Subcutaneous abdominal adipose tissue (tissue), 5 donors: ENCODE data around the gene RASIP1.

Experiments used
- H3K27ac ChIP-seq: one replicate; pipeline ENCODE4 v1.7.0; 2013; ENCODE audit warnings: low read depth, mild to moderate bottlenecking, inconsistent platforms, low read length, moderate library complexity
- H3K27me3 ChIP-seq, 5 donors: one replicate each; pipeline ENCODE4 v1.7.0; 2013; ENCODE audit warnings: low read length in 5 of 5, inconsistent platforms in 1 of 5; ENCODE audit not compliant: control insufficient read depth in 5 of 5, insufficient read depth in 4 of 5
- H3K36me3 ChIP-seq, 5 donors: one replicate each; pipeline ENCODE4 v1.7.0; 2013; ENCODE audit warnings: low read length in 5 of 5; ENCODE audit not compliant: control insufficient read depth in 5 of 5, insufficient read depth in 5 of 5
- H3K4me1 ChIP-seq, 5 donors: one replicate each; pipeline ENCODE4 v1.7.0; 2013; ENCODE audit warnings: low read length in 5 of 5, mild to moderate bottlenecking in 3 of 5, moderate library complexity in 1 of 5; ENCODE audit not compliant: control insufficient read depth in 5 of 5, insufficient read depth in 5 of 5
- H3K4me3 ChIP-seq, 5 donors: one replicate each; pipeline ENCODE4 v1.7.0; 2013; ENCODE audit warnings: low read length in 5 of 5, low read depth in 1 of 5
- H3K9ac ChIP-seq, 5 donors: one replicate each; pipeline ENCODE4 v1.7.0; 2013; ENCODE audit warnings: low read length in 5 of 5, mild to moderate bottlenecking in 4 of 5, moderate library complexity in 3 of 5
- H3K9me3 ChIP-seq, 5 donors: one replicate each; pipeline ENCODE4 v1.7.0; 2013; ENCODE audit warnings: low read length in 5 of 5; ENCODE audit not compliant: control insufficient read depth in 5 of 5
- donor health status: healthy.
- donor health status: healthy.
- donor health status: healthy.
- donor health status: healthy.
- donor health status: healthy.

Gene RASIP1

GRCh38 chr19:48746738-48747575, 6.5 kb upstream of the RASIP1 start, which contains the start of gene IZUMO1:
Gene IZUMO1 (minus strand): TSS chr19:48746909. CDS start chr19:48745859, 1,050 bp downstream.
- Histone ChIP-seq H3K4me1 (peaks cover 0 to 33% (median 4%) of the 10 kb centered on the region in 5 donors), H3K9ac (peak within 1 kb of the TSS in 2 of 5 donors; percentile 35), H3K27me3 (peaks cover 9 to 20% (median 12%) of the 10 kb centered on the region in 5 donors), H3K36me3 (peaks cover 0 to 10% (median 5%) of the 10 kb centered on the region in 5 donors), H3K9me3 (peaks cover 0 to 3% (median 0%) of the 10 kb centered on the region in 5 donors), H3K4me3 (peak within 1 kb of the TSS in 4 of 5 donors; percentile 11 to 64 (median 50)), H3K27ac (peak within 1 kb of the TSS; percentile 74)

GRCh38 chr19:48746110-48746509, 5.7 kb upstream of the RASIP1 start:
- H3K9ac ChIP-seq, result no peak overlapping the region
- H3K4me3 ChIP-seq, result peak overlapping the region in 1 of 5 donors; percentile 49
- H3K4me1 ChIP-seq, result peaks cover 0 to 35% (median 7%) of the 10 kb centered on the region in 5 donors
- peaks cover 6 to 17% (median 9%) of the 10 kb centered on the region in 5 donors for H3K27me3 ChIP-seq
- peaks cover 0 to 3% (median 0%) of the 10 kb centered on the region in 5 donors for H3K9me3 ChIP-seq
- peaks cover 0 to 10% (median 5%) of the 10 kb centered on the region in 5 donors for H3K36me3 ChIP-seq
- H3K27ac ChIP-seq, result peak overlapping the region; percentile 74

GRCh38 chr19:48745208-48745995, 5.0 kb upstream of the RASIP1 start:
- no peak overlapping the region for H3K4me3 ChIP-seq
- no peak overlapping the region for H3K9ac ChIP-seq

GRCh38 chr19:48742096-48742495, 1.7 kb upstream of the RASIP1 start:
- Histone ChIP-seq H3K9ac (no peak overlapping the region), H3K27ac (peak overlapping the region; percentile 79), H3K9me3 (peaks cover 0 to 3% (median 0%) of the 10 kb centered on the region in 5 donors), H3K36me3 (no peaks in the 10 kb centered on the region), H3K4me3 (no peak overlapping the region), H3K4me1 (peaks cover 2 to 47% (median 20%) of the 10 kb centered on the region in 5 donors), H3K27me3 (peaks cover 0 to 15% (median 7%) of the 10 kb centered on the region in 5 donors)

More at GRCh38 chr19:48745208-48745995, 5.0 kb upstream of the RASIP1 start:
- H3K9me3 ChIP-seq, result peaks cover 0 to 3% (median 0%) of the 10 kb centered on the region in 5 donors
- H3K27me3 ChIP-seq, result peaks cover 2 to 15% (median 5%) of the 10 kb centered on the region in 5 donors
- H3K4me1 ChIP-seq, result peaks cover 0 to 33% (median 10%) of the 10 kb centered on the region in 5 donors
- peaks cover 0 to 7% (median 3%) of the 10 kb centered on the region in 5 donors for H3K36me3 ChIP-seq
- H3K27ac ChIP-seq, result no peak overlapping the region

GRCh38 chr19:48741129-48741999, 954 bp upstream of the RASIP1 start:
- Histone ChIP-seq H3K9ac (peak overlapping the region in 3 of 5 donors; percentile 6 to 86 (median 55)), H3K36me3 (peaks cover 0 to 1% (median 0%) of the 10 kb centered on the region in 5 donors), H3K4me1 (peaks cover 2 to 41% (median 16%) of the 10 kb centered on the region in 5 donors), H3K27ac (peak overlapping the region; percentile 79), H3K4me3 (peak overlapping the region in 3 of 5 donors; percentile 64 to 88 (median 75)), H3K9me3 (peaks cover 0 to 3% (median 0%) of the 10 kb centered on the region in 5 donors), H3K27me3 (peaks cover 0 to 9% (median 7%) of the 10 kb centered on the region in 5 donors)

- H3K4me3 ChIP-seq, result peak overlapping the region; percentile 60 to 88 (median 66)
- H3K4me1 ChIP-seq, result peaks cover 2 to 38% (median 16%) of the 10 kb centered on the region in 5 donors
- peak overlapping the region; percentile 79 for H3K27ac ChIP-seq
- no peaks in the 10 kb centered on the region for H3K9me3 ChIP-seq
- peaks cover 0 to 9% (median 7%) of the 10 kb centered on the region in 5 donors for H3K27me3 ChIP-seq
- peaks cover 0 to 3% (median 0%) of the 10 kb centered on the region in 5 donors for H3K36me3 ChIP-seq
- peak overlapping the region in 3 of 5 donors; percentile 67 to 86 (median 70) for H3K9ac ChIP-seq
Measured at GRCh38 chr19:48739404-48740163, 826 bp downstream of the RASIP1 start.

- Histone ChIP-seq H3K9me3 (no peaks in the 10 kb centered on the region), H3K9ac (peak overlapping the region in 2 of 5 donors; percentile 51 to 86), H3K27ac (peak overlapping the region; percentile 30), H3K27me3 (peaks cover 0 to 10% (median 7%) of the 10 kb centered on the region in 5 donors), H3K36me3 (peaks cover 0 to 3% (median 0%) of the 10 kb centered on the region in 5 donors), H3K4me1 (peaks cover 2 to 38% (median 16%) of the 10 kb centered on the region in 5 donors), H3K4me3 (peak overlapping the region; percentile 60 to 88 (median 64))
Measured at GRCh38 chr19:48738557-48739403, 1.6 kb downstream of the RASIP1 start.
